H9 (cell line): Measurements from ENCODE around the gene C5orf15. TPM values are rescaled to one million over a fixed set of nuclear protein-coding genes. Genes with fewer than 3 reads are reported as not detected.

Source experiments
- DNase-seq: peaks from one replicate; pipeline ENCODE4 v3.0.0-alpha.2; 2017
- H2AFZ ChIP-seq: one replicate; pipeline ENCODE4 v1.6.1; 2013; ENCODE audit warnings: mild to moderate bottlenecking, low read length, control low read depth, moderate library complexity
- H2AK5ac ChIP-seq: 2 replicates; pipeline ENCODE4 v1.6.1; 2013; ENCODE audit warnings: low read length, control low read depth, mixed read lengths; ENCODE audit not compliant: insufficient read length
- H2BK120ac ChIP-seq: one replicate; pipeline ENCODE4 v1.6.1; 2013; ENCODE audit warnings: low read depth, mild to moderate bottlenecking, low read length, control low read depth, inconsistent platforms; ENCODE audit not compliant: poor library complexity, severe bottlenecking
- H2BK12ac ChIP-seq: 2 replicates; pipeline ENCODE4 v1.6.1; 2013; ENCODE audit warnings: low read length, control low read depth, mixed read lengths, low read depth; ENCODE audit not compliant: insufficient read length
- H2BK15ac ChIP-seq: 2 replicates; pipeline ENCODE4 v1.6.1; 2013; ENCODE audit warnings: low read depth, low read length, control low read depth
- H2BK20ac ChIP-seq: one replicate; pipeline ENCODE4 v1.6.1; 2013; ENCODE audit warnings: low read depth, mild to moderate bottlenecking, low read length, control low read depth, inconsistent platforms; ENCODE audit not compliant: poor library complexity, severe bottlenecking
- H2BK5ac ChIP-seq: 2 replicates; pipeline ENCODE4 v1.6.1; 2013; ENCODE audit warnings: low read length, control low read depth, mixed read lengths; ENCODE audit not compliant: insufficient read length
- H3K14ac ChIP-seq: 2 replicates; pipeline ENCODE4 v1.6.1; 2013; ENCODE audit warnings: low read length, control low read depth; ENCODE audit not compliant: insufficient read depth
- H3K18ac ChIP-seq: 2 replicates; pipeline ENCODE4 v1.6.1; 2013; ENCODE audit warnings: low read depth, mild to moderate bottlenecking, mixed read lengths, low read length, control low read depth; ENCODE audit not compliant: insufficient read length
- H3K23ac ChIP-seq: 2 replicates; pipeline ENCODE4 v1.6.1; 2013; ENCODE audit warnings: low read length, control low read depth, mixed read lengths, low read depth; ENCODE audit not compliant: insufficient read length
- H3K23me2 ChIP-seq: 2 replicates; pipeline ENCODE4 v1.6.1; 2013; ENCODE audit warnings: low read depth, mild to moderate bottlenecking, mixed read lengths, low read length, control low read depth; ENCODE audit not compliant: insufficient read length, poor library complexity, severe bottlenecking
- H3K27ac ChIP-seq: 2 replicates; pipeline ENCODE4 v1.5.1; 2013; ENCODE audit warnings: low read length, control low read depth, mixed read lengths, low read depth; ENCODE audit not compliant: insufficient read length
- H3K27me3 ChIP-seq: 2 replicates; pipeline ENCODE4 v1.6.1; 2013; ENCODE audit warnings: low read length, control low read depth, inconsistent platforms; ENCODE audit not compliant: insufficient read depth
- H3K4ac ChIP-seq: 2 replicates; pipeline ENCODE4 v1.6.1; 2013; ENCODE audit warnings: low read depth, mild to moderate bottlenecking, control low read depth, inconsistent platforms, low read length, moderate library complexity
- H3K4me1 ChIP-seq: 2 replicates; pipeline ENCODE4 v1.6.1; 2013; ENCODE audit warnings: low read length, control low read depth, inconsistent platforms; ENCODE audit not compliant: insufficient read depth
- H3K4me2 ChIP-seq: 2 replicates; pipeline ENCODE4 v1.6.1; 2013; ENCODE audit warnings: low read length, control low read depth, mixed read lengths; ENCODE audit not compliant: insufficient read length, insufficient read depth
- H3K56ac ChIP-seq: 2 replicates; pipeline ENCODE4 v1.6.1; 2013; ENCODE audit warnings: low read depth, mild to moderate bottlenecking, mixed read lengths, low read length, control low read depth; ENCODE audit not compliant: insufficient read length
- H3K79me1 ChIP-seq: 2 replicates; pipeline ENCODE4 v1.6.1; 2013; ENCODE audit warnings: low read depth, mild to moderate bottlenecking, moderate library complexity, low read length, control low read depth, inconsistent platforms; ENCODE audit not compliant: insufficient read depth, poor library complexity, severe bottlenecking
- H3K79me2 ChIP-seq: 2 replicates; pipeline ENCODE4 v1.6.1; 2013; ENCODE audit warnings: low read length, control low read depth, inconsistent platforms; ENCODE audit not compliant: insufficient read depth
- H3K9ac ChIP-seq: 2 replicates; pipeline ENCODE4 v1.6.1; 2013; ENCODE audit warnings: low read length, control low read depth, mixed read lengths; ENCODE audit not compliant: insufficient read length; ENCODE audit errors: extremely low read depth
- H3K9me3 ChIP-seq: one replicate; pipeline ENCODE4 v1.6.1; 2013; ENCODE audit warnings: low read depth, low read length, inconsistent platforms; ENCODE audit not compliant: control insufficient read depth
- H3T11ph ChIP-seq: one replicate; pipeline ENCODE4 v1.6.1; 2013; ENCODE audit warnings: mild to moderate bottlenecking, low read length, control low read depth, inconsistent platforms
- H4K20me1 ChIP-seq: one replicate; pipeline ENCODE4 v1.6.1; 2013; ENCODE audit not compliant: control insufficient read depth, insufficient read length, insufficient read depth
- H4K5ac ChIP-seq: 2 replicates; pipeline ENCODE4 v1.6.1; 2013; ENCODE audit warnings: low read depth, mild to moderate bottlenecking, mixed read lengths, low read length, control low read depth; ENCODE audit not compliant: insufficient read length
- H4K8ac ChIP-seq: replicated peaks from 2 replicates; pipeline ENCODE4 v1.6.1; 2013; ENCODE audit warnings: low read length, control low read depth, mixed read lengths, low read depth; ENCODE audit not compliant: insufficient read length
- H4K91ac ChIP-seq: 2 replicates; pipeline ENCODE4 v1.6.1; 2013; ENCODE audit warnings: low read depth, mild to moderate bottlenecking, moderate library complexity, mixed read lengths, low read length, control low read depth; ENCODE audit not compliant: insufficient read length
- H3K27ac Mint-ChIP-seq, 3 experiments: 2 replicates in 2 of 3; 3 replicates in 1 of 3; pipeline ENCODE4 v1.8.0; 2020 to 2021; ENCODE audit warnings: mixed read lengths in 3 of 3, mild to moderate bottlenecking in 1 of 3, moderate library complexity in 1 of 3
- H3K27me3 Mint-ChIP-seq: 2 replicates; pipeline ENCODE4 v1.8.0; 2021; ENCODE audit warnings: low read depth, mild to moderate bottlenecking, moderate library complexity, mixed read lengths
- H3K36me3 Mint-ChIP-seq, 3 experiments: 2 replicates in 2 of 3; 3 replicates in 1 of 3; pipeline ENCODE4 v1.8.0; 2020 to 2021; ENCODE audit warnings: low read depth in 3 of 3, mixed read lengths in 3 of 3; ENCODE audit not compliant: insufficient read depth in 1 of 3
- H3K4me1 Mint-ChIP-seq, 2 experiments: 2 replicates each; pipeline ENCODE4 v1.8.0; 2020; ENCODE audit warnings: mixed read lengths in 2 of 2
- H3K4me3 Mint-ChIP-seq, 2 experiments: 2 replicates in 1 of 2; 3 replicates in 1 of 2; pipeline ENCODE4 v1.8.0; 2020 to 2021; ENCODE audit warnings: mild to moderate bottlenecking in 2 of 2, mixed read lengths in 2 of 2, moderate library complexity in 1 of 2
- H3K9me3 Mint-ChIP-seq, 2 experiments: 2 replicates in 1 of 2; 3 replicates in 1 of 2; pipeline ENCODE4 v1.8.0; 2020; ENCODE audit warnings: mild to moderate bottlenecking in 2 of 2, mixed read lengths in 2 of 2, moderate library complexity in 1 of 2
- CTCF ChIP-seq: fragments of 200-600 bp; sonication (generic); conservative IDR thresholded peaks from 3 replicates; pipeline ENCODE4 v1.8.0; 2021; ENCODE audit warnings: antibody characterized with exemption, mild to moderate bottlenecking
- WGBS: extraction: QIAGEN DNeasy Blood & Tissue Kit; methylation state at CpG from one replicate; pipeline ENCODE4 v1.1.7; 2013; ENCODE audit warnings: missing lambda C conversion rate, low lambda C conversion rate, mixed read lengths; ENCODE audit not compliant: insufficient read length; ENCODE audit errors: extremely low coverage; 5-methylcytosine and 5-hydroxymethylcytosine counted together
- total RNA-seq: library from RNA; stranded (reverse); gene quantifications from 2 replicates; pipeline ENCODE4 v1.2.1, GENCODE V29; 2021

The C5orf15 gene
- total RNA-seq, 1 experiment from 2014 or later, result 33.4 TPM

GRCh38 chr5:134006115-134006514 lies 37.7 kb upstream of the C5orf15 start:
- Mint-ChIP-seq H3K9me3 (peaks cover 0 to 2% of the 10 kb centered on the region in 2 experiments; a peak in 1 of 5 replicates), H3K27me3 (peaks cover 7% of the 10 kb centered on the region; the same call in 1 of the 2 replicates), H3K36me3 (peaks cover 11 to 22% (median 13%) of the 10 kb centered on the region in 3 experiments; a peak in 6 of 7 replicates), H3K4me3 (peak overlapping the region; percentile 81 to 90), H3K4me1 (peaks cover 36 to 48% of the 10 kb centered on the region in 2 experiments), H3K27ac (peak overlapping the region in 1 of 3 experiments; percentile 32; a peak in 1 of 7 replicates)
- no peaks in the 10 kb centered on the region for H4K20me1 ChIP-seq
- no peaks in the 10 kb centered on the region for H3K79me1 ChIP-seq
- no peak overlapping the region for H3K56ac ChIP-seq
- peak overlapping the region; percentile 82 for H3K4me2 ChIP-seq
- no peak overlapping the region for H2BK15ac ChIP-seq
- no peaks in the 10 kb centered on the region for H3K27me3 ChIP-seq
- no peak overlapping the region for H3K9ac ChIP-seq
- no peak for TF ChIP-seq CTCF
- no peak overlapping the region for H4K5ac ChIP-seq
- no peak overlapping the region for H2AFZ ChIP-seq
- no peak overlapping the region for H2BK120ac ChIP-seq
- H3K23ac ChIP-seq, result no peak overlapping the region
- no peak overlapping the region for H4K91ac ChIP-seq
- H2AK5ac ChIP-seq, result no peak overlapping the region
- peaks cover 4% of the 10 kb centered on the region; the same call in 1 of the 2 replicates for H3K4me1 ChIP-seq
- H2BK12ac ChIP-seq, result no peak overlapping the region
- H3K14ac ChIP-seq, result no peak overlapping the region
- H3T11ph ChIP-seq, result no peak overlapping the region
- peaks cover 26% of the 10 kb centered on the region for H3K79me2 ChIP-seq
- no peak overlapping the region for H3K4ac ChIP-seq
- no peak overlapping the region for H3K27ac ChIP-seq
- no peak overlapping the region for H4K8ac ChIP-seq
- WGBS, result no CpG with 5 or more reads among the region's 13 CpGs
- no peak overlapping the region for H2BK5ac ChIP-seq
- H3K23me2 ChIP-seq, result peaks cover 18% of the 10 kb centered on the region
- H2BK20ac ChIP-seq, result no peak overlapping the region
- no peaks in the 10 kb centered on the region for H3K9me3 ChIP-seq
- H3K18ac ChIP-seq, result no peak overlapping the region
- DNase-seq, result peak; percentile 55
